Mucosa of rectum (tissue), 2 donors: Measurements from ENCODE around the gene GRIN2A.

Source experiments
- H3K27ac ChIP-seq, 2 donors: one replicate each; pipeline ENCODE4 v1.7.0; 2013; ENCODE audit warnings: inconsistent platforms in 2 of 2, low read depth in 2 of 2, low read length in 2 of 2
- H3K27me3 ChIP-seq, 2 donors: one replicate each; pipeline ENCODE4 v1.7.0; 2013; ENCODE audit warnings: low read length in 2 of 2; ENCODE audit not compliant: control insufficient read depth in 2 of 2, insufficient read depth in 2 of 2
- H3K36me3 ChIP-seq, 2 donors: one replicate each; pipeline ENCODE4 v1.7.0; 2013; ENCODE audit warnings: low read length in 2 of 2; ENCODE audit not compliant: control insufficient read depth in 2 of 2, insufficient read depth in 2 of 2
- H3K4me1 ChIP-seq, 2 donors: one replicate each; pipeline ENCODE4 v1.7.0; 2013; ENCODE audit warnings: low read length in 2 of 2, mild to moderate bottlenecking in 1 of 2; ENCODE audit not compliant: control insufficient read depth in 2 of 2, insufficient read depth in 2 of 2
- H3K4me3 ChIP-seq, 2 donors: one replicate each; pipeline ENCODE4 v1.7.0; 2013; ENCODE audit warnings: low read length in 2 of 2
- H3K9ac ChIP-seq, 2 donors: one replicate each; pipeline ENCODE4 v1.7.0; 2013; ENCODE audit warnings: low read length in 2 of 2, low read depth in 1 of 2, mild to moderate bottlenecking in 1 of 2
- H3K9me3 ChIP-seq, 2 donors: one replicate each; pipeline ENCODE4 v1.7.0; 2013; ENCODE audit warnings: low read length in 2 of 2; ENCODE audit not compliant: control insufficient read depth in 2 of 2
- donor health status: healthy.
- donor health status: Normal muscosa, but diverticular disease.

Gene GRIN2A

DNA sequence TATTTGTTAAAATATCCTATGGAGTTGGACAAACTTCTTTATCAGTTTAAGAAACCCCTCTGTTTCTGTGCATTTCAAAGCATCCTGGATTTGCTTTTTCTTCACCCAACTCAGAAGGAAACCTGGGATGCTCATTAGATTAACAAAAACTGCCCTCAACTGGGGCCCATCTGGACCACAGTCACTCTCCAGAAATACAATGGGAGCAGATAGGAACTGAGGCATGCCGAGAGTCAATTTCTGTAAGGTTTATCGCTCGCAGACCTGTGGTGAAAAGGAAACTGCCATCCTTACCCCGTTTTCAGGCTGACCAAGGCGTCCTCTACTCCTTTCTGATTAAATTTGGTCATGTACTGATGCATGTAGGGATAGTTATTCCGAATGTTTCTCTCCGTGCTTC is 360.3 kb downstream of the GRIN2A start:
- H3K4me3 ChIP-seq, result no peak overlapping the region

DNA sequence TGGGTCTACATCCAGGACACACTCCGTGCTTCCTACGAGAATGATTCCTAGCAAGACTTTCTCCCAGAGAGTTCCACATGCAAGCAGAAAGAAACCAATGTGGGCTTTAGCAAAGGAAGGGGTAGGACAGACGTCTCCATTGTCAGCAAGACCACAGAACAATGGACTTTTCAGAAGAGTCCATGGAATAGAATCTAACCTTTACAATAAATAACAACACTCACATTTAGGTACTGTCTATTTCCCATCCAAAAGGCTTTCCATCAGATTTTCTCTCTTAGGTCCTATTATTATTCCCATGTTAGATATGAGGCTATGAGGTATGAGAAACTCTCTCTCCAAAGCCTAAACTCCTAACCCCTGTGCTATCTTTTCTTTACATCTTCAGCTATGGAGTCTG is 360.9 kb downstream of the GRIN2A start:
- Histone ChIP-seq H3K27ac (no peak overlapping the region), H3K4me1 (no peaks in the 10 kb centered on the region), H3K36me3 (no peaks in the 10 kb centered on the region), H3K4me3 (no peak overlapping the region), H3K27me3 (no peaks in the 10 kb centered on the region), H3K9ac (no peak overlapping the region), H3K9me3 (no peaks in the 10 kb centered on the region)

More for the DNA sequence above, 360.3 kb downstream of the GRIN2A start:
- Histone ChIP-seq H3K36me3 (no peaks in the 10 kb centered on the region), H3K27ac (no peak overlapping the region), H3K9ac (no peak overlapping the region), H3K27me3 (no peaks in the 10 kb centered on the region), H3K4me1 (no peaks in the 10 kb centered on the region), H3K9me3 (no peaks in the 10 kb centered on the region)

DNA sequence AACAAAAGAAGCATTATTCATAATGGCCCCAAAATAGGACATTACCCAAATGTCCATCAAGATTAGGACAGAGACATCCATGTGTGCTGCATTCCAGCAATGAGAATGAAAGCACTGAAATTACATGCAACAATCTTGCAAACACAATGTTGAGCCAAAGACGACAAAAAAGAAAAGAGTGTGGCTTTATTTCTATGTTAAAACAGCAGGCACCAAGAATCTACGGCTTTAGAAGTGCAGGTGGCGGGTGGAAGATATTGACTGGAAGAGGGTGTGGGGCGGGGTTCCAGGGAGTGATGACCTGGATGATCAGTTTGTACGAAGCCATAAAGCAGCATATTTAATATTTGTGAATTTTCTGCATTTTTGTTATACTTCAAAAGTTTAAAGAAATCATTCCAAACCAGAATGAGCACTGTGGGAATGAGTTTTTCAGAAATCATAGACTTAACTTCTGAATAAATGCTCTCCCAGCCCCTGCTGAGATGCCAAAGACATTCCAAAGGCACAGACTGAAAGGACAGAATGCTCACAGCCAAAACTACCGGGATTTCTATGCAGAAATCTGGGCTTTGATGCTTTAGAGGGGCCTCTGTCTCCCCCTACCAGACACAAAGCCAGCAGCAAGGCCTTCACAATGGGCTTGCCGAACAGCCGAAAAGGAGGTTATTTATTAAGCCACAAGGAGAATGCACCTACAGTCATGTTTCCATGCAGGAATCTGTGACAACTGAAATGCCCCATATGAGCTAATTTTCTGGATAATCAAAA is 361.6 kb downstream of the GRIN2A start:
- H3K9ac ChIP-seq, result no peak overlapping the region
- H3K27ac ChIP-seq, result no peak overlapping the region
- H3K9me3 ChIP-seq, result no peaks in the 10 kb centered on the region
- no peaks in the 10 kb centered on the region for H3K36me3 ChIP-seq
- no peaks in the 10 kb centered on the region for H3K27me3 ChIP-seq
- no peaks in the 10 kb centered on the region for H3K4me1 ChIP-seq
- no peak overlapping the region for H3K4me3 ChIP-seq

DNA sequence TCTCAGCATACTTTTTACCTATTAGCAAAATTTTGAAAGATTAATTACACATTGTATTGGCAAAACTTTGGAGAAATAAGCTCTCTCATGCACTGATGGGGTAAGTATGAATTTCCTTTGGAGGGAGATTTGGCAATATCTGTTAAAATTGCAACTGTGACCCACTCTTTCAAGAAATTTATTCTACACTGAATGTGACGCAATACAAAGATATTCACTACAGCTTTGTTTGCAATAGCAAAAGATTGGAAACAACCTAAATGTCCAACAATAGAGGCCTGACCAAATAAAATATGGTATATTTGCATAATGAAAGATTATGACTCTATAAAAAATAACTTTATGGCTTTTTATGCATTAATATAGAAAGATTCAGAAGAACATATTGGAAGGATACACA is 363.5 kb downstream of the GRIN2A start:
- no peak overlapping the region for H3K4me3 ChIP-seq
- no peaks in the 10 kb centered on the region for H3K36me3 ChIP-seq
- H3K27me3 ChIP-seq, result no peaks in the 10 kb centered on the region
- no peaks in the 10 kb centered on the region for H3K4me1 ChIP-seq
- H3K9me3 ChIP-seq, result no peaks in the 10 kb centered on the region
- no peak overlapping the region for H3K27ac ChIP-seq
- no peak overlapping the region for H3K9ac ChIP-seq

DNA sequence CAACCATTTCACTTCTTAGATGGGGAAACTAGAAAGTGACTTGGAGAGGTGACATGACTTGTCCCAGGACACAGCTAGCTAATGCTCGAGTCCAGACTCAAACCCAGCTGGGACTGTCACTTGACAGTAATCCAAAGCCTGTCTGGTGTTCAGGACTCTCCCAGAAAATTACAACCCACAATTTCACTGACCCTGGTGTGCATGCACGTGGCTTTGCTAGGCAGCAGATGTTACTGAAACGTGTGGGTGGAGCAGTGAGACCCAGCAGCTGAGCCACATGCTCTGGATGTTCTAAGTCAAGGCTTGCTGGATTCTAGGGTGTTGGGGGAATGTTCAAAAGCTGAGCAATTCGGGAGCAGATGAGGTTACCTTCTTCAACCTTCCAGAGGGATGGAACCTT is 364.6 kb downstream of the GRIN2A start:
- H3K4me3 ChIP-seq, result no peak overlapping the region
- no peak overlapping the region for H3K27ac ChIP-seq
- no peaks in the 10 kb centered on the region for H3K4me1 ChIP-seq
- H3K27me3 ChIP-seq, result no peaks in the 10 kb centered on the region
- no peak overlapping the region for H3K9ac ChIP-seq
- H3K36me3 ChIP-seq, result no peaks in the 10 kb centered on the region
- H3K9me3 ChIP-seq, result no peaks in the 10 kb centered on the region

DNA sequence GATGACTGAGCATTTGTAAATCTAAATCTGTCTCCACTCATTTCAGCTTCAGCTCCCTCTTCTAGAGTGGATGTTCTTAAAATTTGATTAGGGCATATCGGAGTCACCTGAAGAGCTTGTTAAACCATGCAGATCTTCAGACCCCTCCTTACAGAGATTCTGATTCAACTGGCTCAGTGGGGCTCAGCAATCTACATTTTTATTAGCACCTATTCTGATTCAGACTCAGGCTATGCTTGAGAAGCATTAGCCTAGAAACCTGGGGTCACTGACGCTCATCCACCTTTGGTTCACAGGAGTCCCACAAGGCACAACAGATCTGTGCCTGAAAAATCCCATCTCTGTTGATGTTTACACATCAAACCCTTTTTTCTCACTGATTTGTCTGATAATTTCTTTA is 365.6 kb downstream of the GRIN2A start:
- H3K27ac ChIP-seq, result no peak overlapping the region
- H3K27me3 ChIP-seq, result no peaks in the 10 kb centered on the region
- no peak overlapping the region for H3K9ac ChIP-seq
- no peaks in the 10 kb centered on the region for H3K4me1 ChIP-seq
- H3K4me3 ChIP-seq, result no peak overlapping the region
- no peaks in the 10 kb centered on the region for H3K9me3 ChIP-seq
- no peaks in the 10 kb centered on the region for H3K36me3 ChIP-seq

DNA sequence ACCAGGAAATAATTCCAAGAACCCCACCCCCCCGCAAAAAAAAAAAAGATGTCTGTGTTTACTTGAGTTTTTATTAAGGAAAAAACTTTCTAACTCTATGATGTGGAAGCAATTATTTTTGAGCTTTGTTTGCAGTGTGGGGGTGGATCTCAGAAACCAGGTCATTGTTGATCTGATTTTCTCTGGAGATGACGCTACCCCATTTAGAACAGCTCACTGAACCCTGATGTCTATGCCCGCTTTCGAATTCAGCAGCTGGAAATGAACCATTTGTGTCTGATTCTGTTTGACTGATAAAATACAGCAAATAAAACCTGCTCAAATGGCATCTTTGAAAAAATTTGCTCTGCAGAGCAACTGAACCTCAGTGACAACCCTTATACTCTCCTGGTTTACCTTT is 368.6 kb downstream of the GRIN2A start:
- Histone ChIP-seq H3K27me3 (no peaks in the 10 kb centered on the region), H3K27ac (no peak overlapping the region), H3K4me3 (no peak overlapping the region), H3K9ac (no peak overlapping the region), H3K36me3 (no peaks in the 10 kb centered on the region), H3K9me3 (no peaks in the 10 kb centered on the region), H3K4me1 (no peaks in the 10 kb centered on the region)

DNA sequence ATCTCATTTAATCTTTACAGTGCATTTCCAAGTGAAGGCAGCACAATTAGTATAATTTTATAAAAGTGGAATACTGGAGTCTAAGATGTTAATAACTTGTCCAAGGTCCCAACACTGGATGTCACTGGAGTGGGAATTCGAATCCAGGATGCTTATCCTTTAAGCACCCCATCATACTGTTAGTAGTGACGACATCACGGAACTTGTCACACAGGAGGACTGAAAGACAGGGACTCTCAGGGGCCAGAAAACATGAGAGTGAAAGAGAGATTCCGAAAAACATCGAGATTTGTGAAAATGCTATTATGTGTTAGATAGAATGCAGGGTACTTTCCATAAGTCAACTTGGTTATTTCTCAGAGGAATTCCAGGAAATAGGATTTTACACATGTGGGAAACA is 374.0 kb downstream of the GRIN2A start:
- Histone ChIP-seq H3K27me3 (no peaks in the 10 kb centered on the region), H3K36me3 (no peaks in the 10 kb centered on the region), H3K4me3 (no peak overlapping the region), H3K27ac (no peak overlapping the region), H3K9me3 (no peaks in the 10 kb centered on the region), H3K4me1 (no peaks in the 10 kb centered on the region), H3K9ac (no peak overlapping the region)

DNA sequence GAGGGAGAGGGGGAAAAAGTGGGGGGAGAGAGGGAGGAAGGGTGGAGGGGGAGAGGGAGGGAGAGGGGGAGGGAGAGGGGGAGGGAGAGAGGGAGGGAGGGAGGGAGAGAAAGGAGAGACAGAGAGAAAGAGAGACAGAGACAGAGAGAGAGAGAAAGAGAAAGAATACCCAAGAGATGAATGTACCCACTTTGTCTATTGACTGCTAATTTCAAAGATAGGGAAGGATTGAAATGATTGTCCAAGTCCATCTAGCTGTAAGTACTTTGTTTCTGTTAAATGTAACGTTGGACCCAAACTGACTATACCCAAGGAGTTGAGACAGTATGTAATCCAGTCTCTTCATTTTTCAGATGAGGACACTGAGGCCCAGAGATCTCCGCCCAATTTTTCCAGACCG is 374.9 kb downstream of the GRIN2A start:
- Histone ChIP-seq H3K9ac (no peak overlapping the region), H3K9me3 (no peaks in the 10 kb centered on the region), H3K4me3 (no peak overlapping the region), H3K4me1 (no peaks in the 10 kb centered on the region), H3K36me3 (no peaks in the 10 kb centered on the region), H3K27me3 (no peaks in the 10 kb centered on the region), H3K27ac (no peak overlapping the region)

DNA sequence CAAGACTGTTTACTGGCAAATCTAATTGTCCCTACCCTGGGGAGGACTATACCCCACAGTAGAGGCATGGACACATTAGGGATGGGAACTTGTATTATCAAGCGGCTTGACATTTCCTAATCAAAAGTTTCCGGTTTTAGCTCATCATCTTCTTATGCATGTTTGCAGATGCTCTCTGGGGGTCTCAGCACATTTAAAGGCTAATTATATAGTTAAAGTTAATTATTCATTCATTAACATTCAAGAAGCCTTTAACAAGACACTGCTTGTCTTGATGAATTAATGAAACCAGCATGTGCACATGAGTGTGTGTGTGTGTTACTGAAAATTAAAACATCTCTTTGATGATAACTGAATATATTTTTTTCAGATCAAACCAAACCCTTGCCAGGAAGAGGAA is 377.1 kb downstream of the GRIN2A start:
- H3K9me3 ChIP-seq, result no peaks in the 10 kb centered on the region
- H3K4me3 ChIP-seq, result no peak overlapping the region
- H3K27me3 ChIP-seq, result no peaks in the 10 kb centered on the region
- H3K9ac ChIP-seq, result no peak overlapping the region
- H3K36me3 ChIP-seq, result no peaks in the 10 kb centered on the region
- H3K4me1 ChIP-seq, result no peaks in the 10 kb centered on the region
- H3K27ac ChIP-seq, result no peak overlapping the region

DNA sequence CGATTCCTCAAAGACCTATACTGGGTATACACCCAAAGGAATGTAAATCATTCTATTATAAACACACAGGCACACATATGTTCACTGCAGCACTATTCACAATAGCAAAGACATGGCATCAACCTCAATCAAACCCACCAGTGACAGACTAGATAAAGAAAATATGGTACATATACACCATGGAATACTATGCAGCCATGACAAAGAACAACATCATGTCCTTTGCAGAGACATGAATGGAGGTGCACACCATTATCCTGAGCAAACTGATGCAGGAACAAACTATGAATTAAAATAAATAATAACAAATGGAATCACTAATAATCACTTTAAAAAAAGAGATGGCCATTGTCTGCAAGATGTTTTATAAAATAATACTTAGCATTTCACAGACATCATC is 380.1 kb downstream of the GRIN2A start:
- Histone ChIP-seq H3K9me3 (no peaks in the 10 kb centered on the region), H3K4me3 (no peak overlapping the region), H3K4me1 (no peaks in the 10 kb centered on the region), H3K9ac (no peak overlapping the region), H3K27me3 (no peaks in the 10 kb centered on the region), H3K27ac (no peak overlapping the region), H3K36me3 (no peaks in the 10 kb centered on the region)
